SK-N-SH (cell line): Measurements from ENCODE around the gene ELFN2.

Experiments used
- EP300 ChIP-seq, 2 experiments: IDR thresholded peaks; 2 replicates each; pipeline versions ENCODE4 v1.4.0 to v1.6.1; 2012; ENCODE audit warnings: borderline replicate concordance in 1 of 2, low read depth in 1 of 2, low read length in 1 of 2
- FOXJ3 ChIP-seq: sonication (generic); formaldehyde crosslinking; IDR thresholded peaks from 2 replicates; pipeline ENCODE4 v1.5.1; 2020; ENCODE audit warnings: mild to moderate bottlenecking, missing genetic modification reagents
- GABPA ChIP-seq: IDR thresholded peaks from 2 replicates; pipeline ENCODE4 v1.4.0; 2012; ENCODE audit warnings: low read depth, mild to moderate bottlenecking
- GATA2 ChIP-seq: sonication (generic); formaldehyde crosslinking; IDR thresholded peaks from 2 replicates; pipeline ENCODE4 v1.5.0; 2020; ENCODE audit warnings: mild to moderate bottlenecking, missing genetic modification reagents
- SMC3 ChIP-seq: IDR thresholded peaks from 2 replicates; pipeline ENCODE4 v1.6.1; 2012; ENCODE audit warnings: low read depth, low read length, improper control_type of control experiment
- TF ChIP-seq, protein P1 (sequence below): fragments of 200-600 bp; sonication (generic); IDR thresholded peaks from 2 replicates; pipeline ENCODE4 v1.6.1; 2017; ENCODE audit warnings: antibody characterized with exemption, mild to moderate bottlenecking, moderate library complexity
- TF ChIP-seq, protein P2 (sequence below): fragments of 150-350 bp; IDR thresholded peaks from 2 replicates; pipeline ENCODE4 v1.6.1; 2017; ENCODE audit warnings: antibody characterized with exemption, low read length, low read depth, borderline replicate concordance
- TF ChIP-seq, protein P3 (sequence below): IDR thresholded peaks from 2 replicates; pipeline ENCODE4 v1.4.0; 2012; ENCODE audit warnings: low read depth

DNA sequence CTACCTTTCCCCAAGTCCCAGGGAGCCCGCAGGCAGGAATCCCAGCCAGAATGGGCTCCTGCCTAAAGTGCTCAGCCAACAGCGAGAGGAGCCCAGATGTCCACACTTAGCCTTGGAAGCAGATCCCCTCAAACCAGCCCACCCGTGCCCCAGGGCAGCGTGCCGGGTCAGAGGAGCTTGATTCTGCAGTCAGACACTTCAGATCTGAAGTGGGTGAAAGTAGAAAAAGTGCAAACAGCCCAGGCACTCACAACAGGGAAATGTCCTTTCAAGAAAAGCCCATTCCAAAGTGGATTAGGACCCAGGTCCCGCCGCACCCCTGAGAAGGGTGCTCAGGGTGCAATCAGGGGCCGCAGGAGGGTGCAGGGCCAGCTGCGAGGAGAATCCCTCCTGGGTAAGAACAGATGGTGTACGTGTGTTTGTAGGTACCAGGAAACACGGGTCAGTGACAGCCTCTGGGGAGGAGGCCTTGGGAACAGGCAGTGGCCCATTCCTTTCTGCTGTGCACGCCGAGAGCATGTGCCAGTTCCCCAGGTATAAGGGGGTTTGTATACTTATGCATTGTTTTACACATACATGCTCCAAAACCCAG is 17.7 kb downstream of the ELFN2 start:
- TF ChIP-seq, protein P1, sequence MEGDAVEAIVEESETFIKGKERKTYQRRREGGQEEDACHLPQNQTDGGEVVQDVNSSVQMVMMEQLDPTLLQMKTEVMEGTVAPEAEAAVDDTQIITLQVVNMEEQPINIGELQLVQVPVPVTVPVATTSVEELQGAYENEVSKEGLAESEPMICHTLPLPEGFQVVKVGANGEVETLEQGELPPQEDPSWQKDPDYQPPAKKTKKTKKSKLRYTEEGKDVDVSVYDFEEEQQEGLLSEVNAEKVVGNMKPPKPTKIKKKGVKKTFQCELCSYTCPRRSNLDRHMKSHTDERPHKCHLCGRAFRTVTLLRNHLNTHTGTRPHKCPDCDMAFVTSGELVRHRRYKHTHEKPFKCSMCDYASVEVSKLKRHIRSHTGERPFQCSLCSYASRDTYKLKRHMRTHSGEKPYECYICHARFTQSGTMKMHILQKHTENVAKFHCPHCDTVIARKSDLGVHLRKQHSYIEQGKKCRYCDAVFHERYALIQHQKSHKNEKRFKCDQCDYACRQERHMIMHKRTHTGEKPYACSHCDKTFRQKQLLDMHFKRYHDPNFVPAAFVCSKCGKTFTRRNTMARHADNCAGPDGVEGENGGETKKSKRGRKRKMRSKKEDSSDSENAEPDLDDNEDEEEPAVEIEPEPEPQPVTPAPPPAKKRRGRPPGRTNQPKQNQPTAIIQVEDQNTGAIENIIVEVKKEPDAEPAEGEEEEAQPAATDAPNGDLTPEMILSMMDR, result no peak
- TF ChIP-seq GABPA (no peak), FOXJ3 (no peak), EP300 (IDR thresholded peaks at IDR 0.05; ENCODE audit: borderline replicate concordance in 1 of 2, low read depth in 1 of 2, low read length in 1 of 2) (no peak), GATA2 (CRISPR knock-in tag) (no peak), SMC3 (no peak)
- TF ChIP-seq, protein P2, sequence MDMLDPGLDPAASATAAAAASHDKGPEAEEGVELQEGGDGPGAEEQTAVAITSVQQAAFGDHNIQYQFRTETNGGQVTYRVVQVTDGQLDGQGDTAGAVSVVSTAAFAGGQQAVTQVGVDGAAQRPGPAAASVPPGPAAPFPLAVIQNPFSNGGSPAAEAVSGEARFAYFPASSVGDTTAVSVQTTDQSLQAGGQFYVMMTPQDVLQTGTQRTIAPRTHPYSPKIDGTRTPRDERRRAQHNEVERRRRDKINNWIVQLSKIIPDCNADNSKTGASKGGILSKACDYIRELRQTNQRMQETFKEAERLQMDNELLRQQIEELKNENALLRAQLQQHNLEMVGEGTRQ, result no peak
- TF ChIP-seq, protein P3, sequence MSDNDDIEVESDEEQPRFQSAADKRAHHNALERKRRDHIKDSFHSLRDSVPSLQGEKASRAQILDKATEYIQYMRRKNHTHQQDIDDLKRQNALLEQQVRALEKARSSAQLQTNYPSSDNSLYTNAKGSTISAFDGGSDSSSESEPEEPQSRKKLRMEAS, result no peak
